B cell (primary cell): Measurements from ENCODE around the gene GADD45G. TPM values are rescaled to one million over a fixed set of nuclear protein-coding genes. Genes with fewer than 3 reads are reported as not detected.

ENCODE experiments used
- ATAC-seq: fragments of 200-7000 bp; cut with Tn5 transposase; one replicate; pipeline ENCODE4 v1.10.0; 2021; ENCODE audit warnings: low read depth, mild to moderate bottlenecking, moderate number of reproducible peaks, moderate library complexity
- CTCF ChIA-PET: fragments of 350-600 bp; sonication (Branson Sonifier 250); formaldehyde crosslinking; loops from one replicate; lab custom pipeline; 2021; ENCODE audit warnings: antibody characterized with exemption, inconsistent platforms; lab: Charles Lee
- POLR2A ChIA-PET: fragments of 350-600 bp; sonication (Branson Sonifier 250); formaldehyde crosslinking; loops from one replicate; lab custom pipeline; 2021; ENCODE audit warnings: antibody characterized with exemption; lab: Charles Lee
- DNase-seq: peaks from one replicate; pipeline ENCODE4 v3.0.0; 2013
- H2AFZ ChIP-seq: 2 replicates; pipeline ENCODE4 v1.6.1; 2012; ENCODE audit warnings: mild to moderate bottlenecking, low read depth, low read length; ENCODE audit not compliant: insufficient read depth, poor library complexity, severe bottlenecking
- H3K27ac ChIP-seq, 2 donors: 1 replicate in 1 of 2; 2 replicates in 1 of 2; pipeline ENCODE4 v1.5.1; 2012 to 2013; ENCODE audit warnings: low read length in 2 of 2, mild to moderate bottlenecking in 2 of 2, moderate library complexity in 1 of 2
- H3K27me3 ChIP-seq, 4 experiments: fragments of 200-600 bp in 1 of 4; sonication (generic) in 1 of 4; replicated peaks in 1 of 4; 1 replicate in 2 of 4; 2 replicates in 2 of 4; pipeline versions ENCODE4 v1.6.1 to v1.7.0; 2013 to 2016; ENCODE audit warnings: low read length in 3 of 4, mild to moderate bottlenecking in 2 of 4, mixed read lengths in 1 of 4, moderate library complexity in 1 of 4; ENCODE audit not compliant: insufficient read depth in 4 of 4, control insufficient read depth in 3 of 4; ENCODE audit errors: control extremely low read depth in 1 of 4
- H3K36me3 ChIP-seq, 2 experiments: replicated peaks in 1 of 2; 1 replicate in 1 of 2; 2 replicates in 1 of 2; pipeline versions ENCODE4 v1.6.1 to v1.7.1; 2013; ENCODE audit warnings: low read length in 1 of 2; ENCODE audit not compliant: insufficient read depth in 2 of 2, control insufficient read depth in 1 of 2; ENCODE audit errors: control extremely low read depth in 1 of 2, extremely low read depth in 1 of 2
- H3K4me1 ChIP-seq, 2 donors: fragments of 200-600 bp in 1 of 2; sonication (generic) in 1 of 2; 1 replicate in 1 of 2; 2 replicates in 1 of 2; pipeline versions ENCODE4 v1.5.1 to v1.6.1; 2013 to 2017; ENCODE audit warnings: low read length in 2 of 2; ENCODE audit not compliant: control insufficient read depth in 2 of 2, insufficient read depth in 2 of 2
- H3K4me2 ChIP-seq: replicated peaks from 2 replicates; pipeline ENCODE3; 2012; ENCODE audit warnings: mild to moderate bottlenecking, low read depth, low read length; ENCODE audit not compliant: poor library complexity, severe bottlenecking
- H3K4me3 ChIP-seq, 5 experiments: fragments of 200-600 bp in 1 of 5; sonication (generic) in 1 of 5; 1 replicate in 3 of 5; 2 replicates in 2 of 5; pipeline versions ENCODE4 v1.5.1 to v1.7.0; 2011 to 2016; ENCODE audit warnings: low read length in 4 of 5, mild to moderate bottlenecking in 4 of 5, low read depth in 2 of 5, control low read depth in 1 of 5, moderate library complexity in 1 of 5; ENCODE audit not compliant: insufficient read depth in 1 of 5; ENCODE audit errors: control extremely low read depth in 1 of 5, extremely low read depth in 1 of 5
- H3K79me2 ChIP-seq: fragments of 200-600 bp; sonication (generic); one replicate; pipeline ENCODE4 v1.6.0; 2016; ENCODE audit warnings: low read length; ENCODE audit not compliant: control insufficient read depth, insufficient read depth
- H3K9ac ChIP-seq: fragments of 200-600 bp; sonication (generic); 2 replicates; pipeline ENCODE4 v1.6.1; 2017; ENCODE audit warnings: mild to moderate bottlenecking, low read length, moderate library complexity
- H3K9me3 ChIP-seq, 3 donors: one replicate each; pipeline versions ENCODE4 v1.6.1 to v1.7.1; 2013; ENCODE audit warnings: low read length in 2 of 3; ENCODE audit not compliant: control insufficient read depth in 2 of 3, insufficient read depth in 1 of 3; ENCODE audit errors: control extremely low read depth in 1 of 3
- H4K20me1 ChIP-seq: 2 replicates; pipeline ENCODE4 v1.6.0; 2012; ENCODE audit warnings: mild to moderate bottlenecking, low read length; ENCODE audit not compliant: insufficient read depth, control insufficient read depth, poor library complexity, severe bottlenecking
- H3K27ac Mint-ChIP-seq: one replicate; pipeline ENCODE4 v1.8.0; 2021; ENCODE audit warnings: mixed read lengths
- H3K27me3 Mint-ChIP-seq: one replicate; pipeline ENCODE4 v1.8.0; 2021; ENCODE audit warnings: mixed read lengths
- H3K4me1 Mint-ChIP-seq: one replicate; pipeline ENCODE4 v1.8.0; 2021; ENCODE audit warnings: mixed read lengths
- H3K4me3 Mint-ChIP-seq: one replicate; pipeline ENCODE4 v1.8.0; 2021; ENCODE audit warnings: mixed read lengths
- H3K9me3 Mint-ChIP-seq: one replicate; pipeline ENCODE4 v1.8.0; 2022; ENCODE audit warnings: mixed read lengths; ENCODE audit not compliant: insufficient read depth
- EZH2 ChIP-seq: IDR thresholded peaks from 2 replicates; pipeline ENCODE4 v1.6.1; 2012; ENCODE audit warnings: borderline replicate concordance, low read depth, mild to moderate bottlenecking, moderate library complexity, low read length; ENCODE audit not compliant: insufficient read depth, poor library complexity, severe bottlenecking
- WGBS: methylation state at CpG from one replicate; pipeline ENCODE4 v1.1.5; 2013; ENCODE audit warnings: missing lambda C conversion rate; ENCODE audit not compliant: insufficient coverage; 5-methylcytosine and 5-hydroxymethylcytosine counted together
- intact Hi-C: fragments of 100-400 bp; cut with micrococcal nuclease; formaldehyde crosslinking; loops from one replicate; pipeline ENCODE4 v1.10.0; 2022
- polyA plus RNA-seq: library from polyadenylated mRNA; depleted of rRNA; stranded (reverse); fragments of >200 nt; gene quantifications from 2 replicates; pipeline ENCODE4 v1.2.3, GENCODE V29; 2012
- total RNA-seq, 2 donors: library from RNA; stranded (reverse); fragments of 120-200 nt in 1 of 2; gene quantifications; 1 replicate in 1 of 2; 2 replicates in 1 of 2; pipeline versions ENCODE4 v1.2.3 to v1.2.4, GENCODE V29; 2013 to 2022
- TF ChIP-seq, protein P1 (sequence below): fragments of 200-600 bp; IDR thresholded peaks from one replicate; pipeline ENCODE4 v1.8.0; 2022; ENCODE audit warnings: antibody characterized with exemption, mild to moderate bottlenecking

Gene GADD45G
- total and polyA plus RNA-seq, 2 donors (not counting 1 experiment from before 2014, with no cell fraction given), result 4.3 to 5.9 TPM

DNA sequence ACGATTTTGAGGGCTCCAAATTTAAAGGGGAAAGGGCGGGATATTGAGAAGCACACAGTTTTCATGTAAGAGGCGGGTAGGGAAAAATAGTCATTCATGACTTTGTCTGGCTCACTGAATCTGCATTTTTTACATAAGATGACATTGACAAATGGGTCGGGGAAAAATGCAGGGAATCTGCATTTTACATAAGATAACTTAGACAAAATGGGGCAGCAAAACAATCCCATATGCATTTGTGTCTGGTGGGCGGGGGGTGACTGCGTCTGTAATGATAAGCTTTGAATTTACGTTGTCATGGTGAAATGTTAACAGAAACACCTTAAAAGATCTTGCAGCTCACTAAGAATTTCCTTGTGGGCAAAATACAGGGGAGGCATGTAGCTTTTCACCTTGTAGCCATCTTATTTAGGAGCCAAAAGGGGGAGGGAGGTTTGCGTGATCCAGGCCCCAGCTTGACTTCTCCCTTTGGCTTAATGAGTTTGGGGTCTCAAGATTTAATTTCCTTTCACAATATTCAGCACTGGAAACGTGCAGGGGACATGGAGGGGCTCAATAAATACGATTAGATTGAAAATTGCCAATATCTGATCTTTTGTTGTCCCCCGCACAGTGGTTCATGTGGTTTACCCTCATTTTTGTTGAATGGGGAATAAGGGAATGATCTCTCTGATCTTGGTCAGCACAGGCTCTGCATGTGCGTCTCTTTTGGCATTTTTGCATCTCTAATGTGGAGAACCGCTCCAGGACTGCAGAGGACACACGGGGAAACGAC, 41.1 kb upstream of the GADD45G start:
- POLR2A ChIA-PET, result no interaction called here
- no peak overlapping the region for H3K27ac Mint-ChIP-seq
- Histone ChIP-seq H3K27me3 (peaks cover 0 to 7% (median 1%) of the 10 kb centered on the region in 4 experiments), H4K20me1 (no peaks in the 10 kb centered on the region), H3K4me1 (no peaks in the 10 kb centered on the region), H3K4me3 (no peak overlapping the region), H2AFZ (no peak overlapping the region), H3K9ac (no peak overlapping the region), H3K36me3 (no peaks in the 10 kb centered on the region), H3K27ac (no peak overlapping the region), H3K9me3 (no peaks in the 10 kb centered on the region), H3K4me2 (no peak overlapping the region), H3K79me2 (no peaks in the 10 kb centered on the region)
- intact Hi-C loops, result no loop called here
- ATAC-seq, result no peak
- no peak for DNase-seq
- TF ChIP-seq, protein P1, sequence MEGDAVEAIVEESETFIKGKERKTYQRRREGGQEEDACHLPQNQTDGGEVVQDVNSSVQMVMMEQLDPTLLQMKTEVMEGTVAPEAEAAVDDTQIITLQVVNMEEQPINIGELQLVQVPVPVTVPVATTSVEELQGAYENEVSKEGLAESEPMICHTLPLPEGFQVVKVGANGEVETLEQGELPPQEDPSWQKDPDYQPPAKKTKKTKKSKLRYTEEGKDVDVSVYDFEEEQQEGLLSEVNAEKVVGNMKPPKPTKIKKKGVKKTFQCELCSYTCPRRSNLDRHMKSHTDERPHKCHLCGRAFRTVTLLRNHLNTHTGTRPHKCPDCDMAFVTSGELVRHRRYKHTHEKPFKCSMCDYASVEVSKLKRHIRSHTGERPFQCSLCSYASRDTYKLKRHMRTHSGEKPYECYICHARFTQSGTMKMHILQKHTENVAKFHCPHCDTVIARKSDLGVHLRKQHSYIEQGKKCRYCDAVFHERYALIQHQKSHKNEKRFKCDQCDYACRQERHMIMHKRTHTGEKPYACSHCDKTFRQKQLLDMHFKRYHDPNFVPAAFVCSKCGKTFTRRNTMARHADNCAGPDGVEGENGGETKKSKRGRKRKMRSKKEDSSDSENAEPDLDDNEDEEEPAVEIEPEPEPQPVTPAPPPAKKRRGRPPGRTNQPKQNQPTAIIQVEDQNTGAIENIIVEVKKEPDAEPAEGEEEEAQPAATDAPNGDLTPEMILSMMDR, result no peak
- no peak for TF ChIP-seq EZH2
- peaks cover 4% of the 10 kb centered on the region for H3K4me1 Mint-ChIP-seq
- no peak overlapping the region for H3K4me3 Mint-ChIP-seq
- H3K27me3 Mint-ChIP-seq, result peaks cover 8% of the 10 kb centered on the region
- WGBS, result 82% methylated on average over 10 of the region's 15 CpGs
- H3K9me3 Mint-ChIP-seq, result peaks cover 3% of the 10 kb centered on the region
- CTCF ChIA-PET, result interaction anchor here (1.1 to 1.8 kb wide), 2 partner anchors 15 to 34 kb away, joined by 3 to 7 read pairs; no protein-coding TSS in a partner anchor

DNA sequence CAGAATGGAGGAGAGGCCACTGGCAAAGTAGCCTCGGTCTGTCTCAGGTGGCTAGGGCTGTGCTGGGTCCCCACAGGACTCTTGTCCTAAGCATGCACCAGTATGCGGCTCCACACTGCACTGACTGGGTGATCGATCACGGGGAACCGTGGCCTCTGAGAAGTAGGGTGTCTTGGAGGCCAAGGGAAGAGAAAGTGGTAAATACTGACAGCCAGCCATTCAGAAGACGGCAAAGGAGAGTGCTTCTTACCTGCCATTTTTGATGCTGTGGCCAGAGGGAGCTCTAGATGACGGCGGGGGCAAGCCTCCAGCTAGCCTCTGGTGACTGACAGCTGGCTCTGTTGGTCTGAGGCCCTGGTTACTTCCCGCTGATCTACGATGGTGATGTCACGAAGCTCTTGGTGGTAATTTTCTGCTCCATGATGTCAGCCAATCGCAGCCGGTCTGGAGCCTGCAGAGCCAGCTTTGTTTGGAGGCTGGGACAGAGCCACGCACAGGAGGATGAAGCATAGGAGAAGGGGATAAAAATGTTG, 40.4 kb upstream of the GADD45G start:
- Histone ChIP-seq H3K9me3 (no peaks in the 10 kb centered on the region), H3K4me2 (no peak overlapping the region), H3K27me3 (peaks cover 0 to 2% (median 0%) of the 10 kb centered on the region in 4 experiments), H3K4me3 (no peak overlapping the region), H2AFZ (no peak overlapping the region), H3K9ac (no peak overlapping the region), H3K79me2 (no peaks in the 10 kb centered on the region), H4K20me1 (no peaks in the 10 kb centered on the region), H3K4me1 (no peaks in the 10 kb centered on the region), H3K36me3 (no peaks in the 10 kb centered on the region), H3K27ac (no peak overlapping the region)
- peaks cover 3% of the 10 kb centered on the region for H3K9me3 Mint-ChIP-seq
- 73% methylated on average over 13 of the region's 14 CpGs for WGBS
- DNase-seq (no peak), ATAC-seq (peak; percentile 56)
- H3K27me3 Mint-ChIP-seq, result peaks cover 8% of the 10 kb centered on the region
- POLR2A ChIA-PET, result interaction anchor here (1.1 kb wide), 1 partner anchor 11 kb away, joined by 9 read pairs; no protein-coding TSS in a partner anchor
- H3K4me1 Mint-ChIP-seq, result peaks cover 4% of the 10 kb centered on the region
- TF ChIP-seq EZH2, result no peak
- TF ChIP-seq, protein P1, result no peak
- CTCF ChIA-PET, result interaction anchor here (0.9 to 1.3 kb wide), 4 partner anchors 9 to 34 kb away, joined by 3 to 8 read pairs (median 4); no protein-coding TSS in a partner anchor
- no peak overlapping the region for H3K4me3 Mint-ChIP-seq
- no peak overlapping the region for H3K27ac Mint-ChIP-seq
- intact Hi-C loops, result no loop called here
